ENCODE results near the gene ACTN4.

Gene ACTN4

DNA sequence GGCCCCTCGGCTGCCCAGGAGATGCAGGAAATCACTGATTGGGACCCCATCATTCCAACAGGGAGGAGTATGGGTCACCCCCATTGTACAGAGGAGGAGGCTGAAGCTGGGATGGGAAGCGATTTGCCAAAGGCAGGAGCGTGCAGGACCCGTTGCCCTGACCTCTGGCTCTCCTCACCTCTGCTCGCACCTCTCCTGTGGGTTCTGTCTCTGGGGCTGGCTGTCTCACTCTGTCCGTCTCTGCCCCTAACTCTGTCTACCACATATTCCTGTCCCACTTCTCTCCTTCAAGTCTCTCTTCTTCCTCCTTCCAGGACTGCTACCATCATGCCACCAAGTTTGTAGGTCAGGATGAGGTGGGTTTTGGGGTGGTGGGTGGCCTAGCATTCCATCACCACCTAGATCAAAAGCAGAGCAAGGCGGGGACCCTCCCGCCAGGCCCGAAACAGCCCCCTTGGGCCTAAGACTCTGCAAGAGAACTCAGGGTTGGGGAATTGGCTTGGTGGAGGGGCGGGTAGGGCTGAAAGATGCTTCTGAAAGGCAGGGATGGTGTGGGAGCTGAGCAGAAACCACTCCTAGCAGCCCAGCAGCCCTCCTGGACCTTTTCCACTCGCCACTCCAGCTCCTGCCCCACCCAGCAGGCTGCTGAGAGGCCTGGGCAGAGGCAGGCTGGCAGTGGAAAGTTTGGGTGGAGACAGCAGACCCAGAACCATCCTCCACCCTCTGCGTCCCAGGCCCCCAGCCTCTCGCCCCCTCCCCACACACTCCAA, 126.9 kb downstream of the ACTN4 start:
- DNase-seq, result no peak

GRCh38 chr19:38778733-38779132, 131.3 kb downstream of the ACTN4 start:
- no peak for DNase-seq

DNA sequence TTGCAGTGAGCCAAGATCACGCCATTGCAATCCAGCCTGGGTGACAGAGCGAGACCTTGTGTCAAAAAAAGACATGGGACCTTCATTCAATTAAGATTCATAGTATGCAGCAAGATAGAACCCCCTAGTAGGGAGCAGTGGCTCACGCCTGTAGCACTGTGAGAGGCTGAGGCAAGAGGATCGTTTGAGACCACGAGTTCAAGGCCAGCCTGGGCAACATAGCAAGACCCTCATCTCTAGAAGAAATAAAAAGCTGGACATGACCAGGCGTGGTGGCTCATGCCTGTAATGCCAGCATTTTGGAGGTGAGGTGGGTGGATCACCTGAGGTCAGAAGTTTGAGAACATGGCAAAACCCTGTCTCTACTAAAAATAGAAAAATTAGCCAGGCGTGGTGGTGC, 133.0 kb downstream of the ACTN4 start:
- no peak for DNase-seq

DNA sequence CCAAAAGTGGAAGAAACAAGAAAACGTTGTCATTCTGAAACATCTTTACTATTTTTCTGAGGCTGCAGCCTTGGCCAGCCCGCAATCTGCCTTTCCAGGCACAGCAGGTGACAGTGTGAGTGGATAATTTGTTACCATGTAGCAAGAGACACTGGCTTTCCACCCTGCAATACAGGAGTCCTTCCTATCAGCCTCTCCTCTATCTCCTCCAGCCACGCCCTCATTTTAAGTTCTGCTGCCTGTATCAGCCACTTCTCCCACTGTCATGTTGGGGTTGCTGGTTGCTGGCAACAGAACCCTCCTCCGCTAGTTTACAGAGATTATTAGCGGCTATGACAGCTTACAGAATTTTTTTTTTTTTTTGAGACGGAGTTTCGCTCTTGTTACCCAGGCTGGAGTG, 133.6 kb downstream of the ACTN4 start:
- DNase-seq, result no peak
